Smooth muscle cell (in vitro differentiated cells): ENCODE measurements around the gene CDC14C. TPM values are rescaled to one million over a fixed set of nuclear protein-coding genes. Genes with fewer than 3 reads are reported as not detected.

Source experiments
- DNase-seq: peaks from one replicate; lab custom pipeline; 2025; ENCODE audit not compliant: unreplicated experiment; lab: John Stamatoyannopoulos, UW
- H2AFZ ChIP-seq: fragments of 200-600 bp; sonication (generic); 2 replicates; pipeline ENCODE4 v1.6.0; 2016; ENCODE audit warnings: antibody characterized with exemption, low read depth, mild to moderate bottlenecking
- H3F3A ChIP-seq: fragments of 200-600 bp; sonication (generic); 2 replicates; pipeline ENCODE4 v1.6.0; 2017; ENCODE audit warnings: antibody characterized with exemption, low read depth
- H3K27ac ChIP-seq: fragments of 200-600 bp; sonication (generic); 2 replicates; pipeline ENCODE4 v1.5.1; 2016; ENCODE audit warnings: low read depth, mild to moderate bottlenecking
- H3K27me3 ChIP-seq: fragments of 200-600 bp; sonication (generic); 2 replicates; pipeline ENCODE4 v1.6.1; 2016; ENCODE audit warnings: low read depth, mild to moderate bottlenecking
- H3K36me3 ChIP-seq: fragments of 200-600 bp; sonication (generic); 2 replicates; pipeline ENCODE4 v1.5.1; 2016; ENCODE audit warnings: low read depth
- H3K4me1 ChIP-seq: fragments of 200-600 bp; sonication (generic); 2 replicates; pipeline ENCODE4 v1.5.1; 2016; ENCODE audit warnings: low read depth
- H3K4me2 ChIP-seq: fragments of 200-600 bp; sonication (generic); 2 replicates; pipeline ENCODE4 v1.6.0; 2016; ENCODE audit warnings: mild to moderate bottlenecking
- H3K4me3 ChIP-seq: fragments of 200-600 bp; sonication (generic); 2 replicates; pipeline ENCODE4 v1.5.1; 2016; ENCODE audit warnings: mild to moderate bottlenecking
- H3K79me2 ChIP-seq: fragments of 200-600 bp; sonication (generic); 2 replicates; pipeline ENCODE4 v1.6.0; 2016; ENCODE audit warnings: low read depth, mild to moderate bottlenecking
- H3K9ac ChIP-seq: fragments of 200-600 bp; sonication (generic); 2 replicates; pipeline ENCODE4 v1.6.0; 2016; ENCODE audit warnings: low read depth
- H3K9me3 ChIP-seq: fragments of 200-600 bp; sonication (generic); replicated peaks from 2 replicates; pipeline ENCODE4 v1.5.1; 2016; ENCODE audit warnings: low read depth
- H4K20me1 ChIP-seq: fragments of 200-600 bp; sonication (generic); 2 replicates; pipeline ENCODE4 v1.6.0; 2016; ENCODE audit warnings: low read depth
- CTCF ChIP-seq: fragments of 200-600 bp; sonication (generic); IDR thresholded peaks from 2 replicates; pipeline ENCODE4 v1.5.1; 2017; ENCODE audit warnings: borderline replicate concordance, mild to moderate bottlenecking, antibody characterized with exemption; ENCODE audit not compliant: insufficient read depth, poor library complexity, severe bottlenecking
- WGBS: methylation state at CpG from one replicate; pipeline ENCODE4 v1.1.7; 2016; ENCODE audit warnings: low lambda C conversion rate; 5-methylcytosine and 5-hydroxymethylcytosine counted together
- polyA plus RNA-seq: library from polyadenylated mRNA; unstranded; fragments of >200 nt; fragmentation: Nextera tagmentation; extraction: Ambion mirVana; gene quantifications from 2 replicates; pipeline ENCODE4 v1.2.1, GENCODE V29; 2016
- total RNA-seq: library from RNA; depleted of rRNA; stranded (reverse); fragments of >200 nt; gene quantifications from 2 replicates; pipeline ENCODE4 v1.2.3, GENCODE V29; 2014

The CDC14C gene
- total and polyA plus RNA-seq, 2 experiments from 2014 or later = not detected

- Histone ChIP-seq H3K4me1 (no peaks in the 10 kb centered on the region), H3K36me3 (no peaks in the 10 kb centered on the region), H3K9me3 (peaks cover 3% of the 10 kb centered on the region), H4K20me1 (no peaks in the 10 kb centered on the region), H3F3A (no peaks in the 10 kb centered on the region), H2AFZ (no peak overlapping the region), H3K27ac (no peak overlapping the region), H3K9ac (no peak overlapping the region), H3K4me2 (no peak overlapping the region), H3K27me3 (no peaks in the 10 kb centered on the region), H3K4me3 (no peak overlapping the region), H3K79me2 (no peaks in the 10 kb centered on the region)
- no peak for DNase-seq
- no peak for TF ChIP-seq CTCF
- 91% methylated on average over 3 of the region's 3 CpGs for WGBS
Measured at GRCh38 chr7:48943279-48943990, 19.1 kb downstream of the CDC14C start.

GRCh38 chr7:48955916-48956315 lies 31.6 kb downstream of the CDC14C start:
- no peak overlapping the region for H3K27ac ChIP-seq
- H3K9ac ChIP-seq = no peak overlapping the region
- TF ChIP-seq CTCF = no peak
- H3K27me3 ChIP-seq = no peaks in the 10 kb centered on the region
- DNase-seq = no peak
- no peak overlapping the region for H3K4me3 ChIP-seq
- H3K9me3 ChIP-seq = no peaks in the 10 kb centered on the region
- H3K4me2 ChIP-seq = no peak overlapping the region
- no peaks in the 10 kb centered on the region for H3F3A ChIP-seq
- H3K4me1 ChIP-seq = no peaks in the 10 kb centered on the region
- H2AFZ ChIP-seq = no peak overlapping the region
- H4K20me1 ChIP-seq = no peaks in the 10 kb centered on the region
- no peaks in the 10 kb centered on the region for H3K36me3 ChIP-seq
- H3K79me2 ChIP-seq = no peaks in the 10 kb centered on the region

GRCh38 chr7:48959676-48960075 lies 35.3 kb downstream of the CDC14C start:
- Histone ChIP-seq H3K4me3 (no peak overlapping the region), H3K27me3 (no peaks in the 10 kb centered on the region), H3K4me1 (no peaks in the 10 kb centered on the region), H3K4me2 (no peak overlapping the region), H3K36me3 (no peaks in the 10 kb centered on the region), H3K9ac (no peak overlapping the region), H3K9me3 (no peaks in the 10 kb centered on the region), H3K27ac (no peak overlapping the region), H3K79me2 (no peaks in the 10 kb centered on the region), H2AFZ (no peak overlapping the region), H3F3A (no peaks in the 10 kb centered on the region), H4K20me1 (no peaks in the 10 kb centered on the region)
- DNase-seq = no peak
- no peak for TF ChIP-seq CTCF

DNA sequence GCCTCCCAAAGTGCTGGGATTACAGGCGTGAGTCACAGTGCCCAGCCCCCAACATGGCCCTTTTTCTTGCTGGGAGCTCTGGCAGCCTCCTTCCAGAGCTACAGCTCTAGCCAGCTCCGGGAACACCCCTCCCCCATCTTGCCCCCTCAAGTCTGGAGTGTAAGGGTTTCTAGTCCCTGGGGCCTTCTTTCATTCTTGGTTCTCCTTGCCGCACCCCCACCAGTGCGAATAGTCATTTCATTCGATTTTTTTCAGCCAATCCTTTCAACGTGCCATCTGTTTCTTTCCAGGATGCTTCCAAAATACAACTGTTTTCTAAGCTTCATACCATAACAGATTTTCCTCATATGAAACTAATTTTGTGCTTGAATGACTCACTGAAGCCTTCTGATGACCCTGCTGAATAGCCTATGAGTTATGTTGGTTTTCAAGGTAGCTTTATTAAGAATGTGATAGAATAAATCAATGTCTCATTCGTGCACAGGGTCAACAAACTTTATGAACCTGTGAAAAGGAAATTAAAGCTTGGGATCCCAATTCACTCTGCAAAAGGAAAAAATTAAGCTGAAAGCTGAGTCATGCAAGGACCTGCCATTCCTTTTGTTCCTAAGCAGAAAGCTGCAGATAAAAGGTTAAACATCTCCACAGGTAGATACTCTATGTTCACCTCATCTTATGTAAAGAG lies 38.6 kb downstream of the CDC14C start:
- H3K9me3 ChIP-seq = no peaks in the 10 kb centered on the region
- H3F3A ChIP-seq = no peaks in the 10 kb centered on the region
- H3K79me2 ChIP-seq = no peaks in the 10 kb centered on the region
- H4K20me1 ChIP-seq = no peaks in the 10 kb centered on the region
- 61% methylated on average over 7 of the region's 7 CpGs for WGBS
- H3K27ac ChIP-seq = no peak overlapping the region
- H3K4me2 ChIP-seq = no peak overlapping the region
- no peak for DNase-seq
- H3K9ac ChIP-seq = no peak overlapping the region
- no peak overlapping the region for H3K4me3 ChIP-seq
- no peaks in the 10 kb centered on the region for H3K36me3 ChIP-seq
- H2AFZ ChIP-seq = no peak overlapping the region
- H3K4me1 ChIP-seq = no peaks in the 10 kb centered on the region
- TF ChIP-seq CTCF = no peak
- H3K27me3 ChIP-seq = no peaks in the 10 kb centered on the region
